Fibroblast of the aortic adventitia (primary cell): ENCODE measurements around the gene RTF2. TPM values are rescaled to one million over a fixed set of nuclear protein-coding genes. Genes with fewer than 3 reads are reported as not detected.
A peak's percentile ranks its signal among the peaks of the same experiment; 100 is the strongest.

Experiments
- DNase-seq: peaks from one replicate; pipeline ENCODE4 v3.0.0-alpha.2; 2010; ENCODE audit warnings: low read depth
- H3K4me3 ChIP-seq: 2 replicates; pipeline ENCODE4 v1.5.1; 2011; ENCODE audit warnings: low read depth, mild to moderate bottlenecking, control low read depth, low read length, moderate library complexity
- total RNA-seq: library from RNA; depleted of rRNA; stranded (reverse); fragments of >200 nt; gene quantifications from 2 replicates; pipeline ENCODE4 v1.2.3, GENCODE V29; 2012; ENCODE audit warnings: low replicate concordance
- TF ChIP-seq, protein P1 (sequence below): IDR thresholded peaks from 2 replicates; pipeline ENCODE4 v1.5.1; 2011; ENCODE audit warnings: mild to moderate bottlenecking, low read length, control low read depth, inconsistent platforms; ENCODE audit not compliant: insufficient read depth

The RTF2 gene
- total RNA-seq, 1 donor = 61.5 TPM

DNA sequence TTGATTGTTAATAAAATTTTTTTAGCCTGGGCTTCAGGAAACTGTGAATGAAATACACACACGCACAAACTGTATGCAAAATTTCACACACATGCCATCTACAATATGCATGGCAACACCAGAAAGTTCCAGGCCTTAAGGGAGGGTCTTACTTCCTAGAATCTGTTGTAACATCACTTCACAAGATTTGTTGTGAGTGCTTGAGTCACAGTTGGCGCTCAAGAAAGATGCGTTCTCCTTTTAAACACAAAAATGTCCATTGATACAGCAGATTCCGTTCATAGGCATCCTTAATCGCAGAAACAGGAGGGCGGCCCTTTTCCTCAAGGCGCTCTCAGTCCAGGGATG lies 485 bp upstream of the RTF2 start:
- TF ChIP-seq, protein P1, sequence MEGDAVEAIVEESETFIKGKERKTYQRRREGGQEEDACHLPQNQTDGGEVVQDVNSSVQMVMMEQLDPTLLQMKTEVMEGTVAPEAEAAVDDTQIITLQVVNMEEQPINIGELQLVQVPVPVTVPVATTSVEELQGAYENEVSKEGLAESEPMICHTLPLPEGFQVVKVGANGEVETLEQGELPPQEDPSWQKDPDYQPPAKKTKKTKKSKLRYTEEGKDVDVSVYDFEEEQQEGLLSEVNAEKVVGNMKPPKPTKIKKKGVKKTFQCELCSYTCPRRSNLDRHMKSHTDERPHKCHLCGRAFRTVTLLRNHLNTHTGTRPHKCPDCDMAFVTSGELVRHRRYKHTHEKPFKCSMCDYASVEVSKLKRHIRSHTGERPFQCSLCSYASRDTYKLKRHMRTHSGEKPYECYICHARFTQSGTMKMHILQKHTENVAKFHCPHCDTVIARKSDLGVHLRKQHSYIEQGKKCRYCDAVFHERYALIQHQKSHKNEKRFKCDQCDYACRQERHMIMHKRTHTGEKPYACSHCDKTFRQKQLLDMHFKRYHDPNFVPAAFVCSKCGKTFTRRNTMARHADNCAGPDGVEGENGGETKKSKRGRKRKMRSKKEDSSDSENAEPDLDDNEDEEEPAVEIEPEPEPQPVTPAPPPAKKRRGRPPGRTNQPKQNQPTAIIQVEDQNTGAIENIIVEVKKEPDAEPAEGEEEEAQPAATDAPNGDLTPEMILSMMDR = no peak
- peak overlapping the region; percentile 72 for H3K4me3 ChIP-seq
- no peak for DNase-seq

DNA sequence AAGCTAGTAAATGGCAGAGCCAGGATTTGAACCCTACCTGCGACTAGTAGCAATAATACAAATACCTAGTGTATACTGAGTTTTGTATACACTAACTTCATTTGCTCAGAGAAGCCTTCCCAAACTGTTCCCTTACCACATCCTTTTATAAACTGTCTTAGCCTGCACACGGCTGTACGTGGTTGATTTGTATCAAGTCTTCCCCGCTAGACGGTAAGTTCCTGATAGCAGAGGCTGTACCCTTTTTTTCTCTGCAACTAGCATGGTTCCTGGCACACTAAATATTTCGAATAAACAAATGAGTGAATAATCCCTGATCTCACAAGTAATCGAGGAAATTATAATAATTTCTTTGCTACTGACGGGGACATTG lies 636 bp downstream of the RTF2 start:
- H3K4me3 ChIP-seq = peak overlapping the region; percentile 98
- TF ChIP-seq, protein P1 = no peak
- DNase-seq = peak; percentile 1

DNA sequence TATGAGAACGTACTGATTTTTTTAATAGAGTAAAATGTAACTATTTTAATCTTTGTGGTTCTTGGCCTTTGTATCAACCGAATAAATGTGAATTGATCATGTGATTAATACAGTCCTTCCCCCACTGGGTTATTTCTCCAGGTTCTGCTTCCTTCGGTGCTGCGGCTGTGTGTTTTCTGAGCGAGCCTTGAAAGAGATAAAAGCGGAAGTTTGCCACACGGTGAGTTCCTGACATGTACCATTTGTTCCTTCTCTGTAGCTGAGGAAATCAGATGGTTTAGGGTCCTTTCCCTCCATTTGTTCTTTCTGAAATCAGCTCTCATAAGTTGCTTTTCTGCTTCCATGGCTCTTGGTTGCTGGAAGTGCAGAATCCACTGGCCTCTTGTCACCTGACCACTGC lies 15.5 kb downstream of the RTF2 start:
- H3K4me3 ChIP-seq = no peak overlapping the region
- no peak for DNase-seq
- TF ChIP-seq, protein P1 = no peak

DNA sequence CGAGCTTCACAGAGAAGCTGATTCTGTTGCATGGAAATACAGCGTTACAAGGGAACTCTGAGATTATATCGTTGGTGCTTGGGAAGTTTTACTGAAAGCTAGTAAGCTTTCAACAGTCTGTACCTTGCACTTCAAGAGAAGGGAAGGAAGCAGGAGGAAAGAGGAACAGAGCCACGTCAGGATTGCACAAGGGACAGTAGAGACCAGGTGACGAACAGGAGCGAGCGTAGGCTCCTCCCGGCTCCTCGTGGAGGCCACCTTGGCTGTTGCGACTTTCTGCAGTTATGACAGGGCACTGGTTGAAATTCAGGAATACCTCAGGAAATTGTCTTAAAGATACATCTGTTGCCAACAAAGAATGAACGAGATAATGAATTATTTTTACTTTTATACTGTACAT lies 18.8 kb downstream of the RTF2 start:
- no peak overlapping the region for H3K4me3 ChIP-seq
- no peak for DNase-seq
- TF ChIP-seq, protein P1 = no peak

DNA sequence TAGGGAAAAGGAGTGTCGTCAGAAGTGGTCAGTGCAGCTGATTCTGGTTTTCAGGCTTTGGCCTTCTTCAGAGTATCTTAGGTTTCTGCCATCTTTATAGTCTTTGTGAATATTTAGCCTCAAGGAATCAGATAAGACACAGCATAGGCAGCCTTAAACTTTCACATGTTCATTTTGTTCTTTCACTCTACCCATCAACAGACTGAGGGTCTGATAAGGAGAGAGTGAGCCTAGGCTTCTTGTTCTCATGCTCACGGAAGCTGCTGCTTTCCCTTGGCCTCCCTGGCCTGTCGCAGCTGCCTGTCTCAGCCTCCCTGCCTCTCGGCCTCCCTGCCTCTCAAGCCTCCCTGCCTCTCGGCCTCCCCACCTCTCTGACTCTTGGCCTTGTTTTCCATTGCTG lies 20.1 kb downstream of the RTF2 start:
- TF ChIP-seq, protein P1 = no peak
- no peak overlapping the region for H3K4me3 ChIP-seq

DNA sequence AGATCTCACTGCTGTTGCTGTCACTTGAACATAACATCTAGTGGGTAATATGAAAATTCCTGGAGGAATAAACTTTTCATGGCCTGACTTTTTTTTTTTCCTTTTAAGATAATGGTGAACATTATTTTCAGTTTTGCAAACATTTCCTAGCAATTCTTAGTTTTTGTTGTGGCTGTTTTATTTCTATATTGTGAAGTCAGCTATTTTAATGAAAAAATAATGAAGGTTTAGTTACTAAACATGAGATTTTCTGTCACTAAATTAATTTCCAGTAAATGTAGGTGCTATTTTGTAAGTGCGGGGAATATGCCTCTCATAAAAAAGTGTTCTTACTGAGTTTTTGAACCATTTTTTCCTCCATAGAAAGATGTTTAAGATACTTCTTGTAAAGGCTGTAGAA lies 32.7 kb downstream of the RTF2 start:
- TF ChIP-seq, protein P1 = no peak
- no peak overlapping the region for H3K4me3 ChIP-seq
- DNase-seq = no peak

More for the DNA sequence above, 20.1 kb downstream of the RTF2 start:
- DNase-seq = no peak

DNA sequence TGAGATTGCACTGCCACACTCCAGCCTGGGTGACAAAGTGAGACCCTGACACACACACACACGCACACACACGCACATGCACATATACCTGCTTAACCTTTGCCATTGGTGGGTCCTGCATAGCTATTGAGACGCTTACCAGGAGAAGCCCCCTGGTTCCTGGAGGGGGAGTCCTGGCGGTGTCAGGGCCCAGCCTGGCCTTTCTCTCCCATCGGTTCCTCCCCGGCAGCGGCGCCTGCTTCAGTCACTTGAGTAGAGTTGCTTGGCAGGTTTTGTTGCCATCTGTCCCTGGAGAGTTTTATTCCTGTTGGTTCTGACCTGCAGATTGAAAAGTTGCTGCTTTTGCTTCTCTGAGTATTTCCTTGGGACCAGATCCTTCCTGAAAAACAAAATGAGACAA lies 35.5 kb downstream of the RTF2 start:
- no peak for DNase-seq
- H3K4me3 ChIP-seq = no peak overlapping the region
- TF ChIP-seq, protein P1 = no peak
